Hair follicular keratinocyte (primary cell): ENCODE measurements around the gene AQP3. TPM values are rescaled to one million over a fixed set of nuclear protein-coding genes. Genes with fewer than 3 reads are reported as not detected.

ENCODE experiments used
- total RNA-seq: library from RNA; depleted of rRNA; stranded (reverse); fragments of >200 nt; gene quantifications from 2 replicates; pipeline ENCODE4 v1.2.3, GENCODE V29; 2015

The AQP3 gene
- total RNA-seq: 23.4 and 30.4 TPM in 2 replicates

GRCh38 chr9:33446946-33447798 lies at the start of gene AQP3:
Gene AQP3, minus strand, starts transcription at chr9:33447593. Its CDS starts 63 bp downstream, at chr9:33447530.

GRCh38 chr9:33473643-33474352 lies 26.4 kb upstream of the AQP3 start, which contains the start of gene NOL6:
Gene NOL6, minus strand, starts transcription at chr9:33473924. Its CDS starts 82 bp downstream, at chr9:33473842.

GRCh38 chr9:33402371-33402770 lies 45.0 kb downstream of the AQP3 start, which contains the start of gene AQP7:
Gene AQP7, minus strand, starts transcription at chr9:33402568. Its CDS starts 1,306 bp downstream, at chr9:33401262.

Other genes starting within 250 kb of the AQP3 start
- gene SPINK4, start 207.4 kb downstream of the AQP3 start, total RNA-seq: not detected in 2 replicates
- 27.8 and 33.8 TPM in 2 replicates for gene BAG1, start 182.9 kb downstream of the AQP3 start, total RNA-seq
- 64.1 and 68.0 TPM in 2 replicates for gene CHMP5, start 182.5 kb downstream of the AQP3 start, total RNA-seq
- gene NFX1, start 157.1 kb downstream of the AQP3 start, total RNA-seq: 17.5 and 18.2 TPM in 2 replicates
- gene AQP7, start 45.0 kb downstream of the AQP3 start, total RNA-seq: not detected in 2 replicates
- gene NOL6, start 26.3 kb upstream of the AQP3 start, total RNA-seq: 20.5 and 42.9 TPM in 2 replicates
- 1.8 and 1.9 TPM in 2 replicates for gene ANKRD18B, start 76.7 kb upstream of the AQP3 start, total RNA-seq